ENCODE results near the gene LY6G6D.

The LY6G6D gene

GRCh38 chr6:31715022-31715958, at the start of gene LY6G6D:
LY6G6D (plus strand) TSS chr6:31715348; CDS start chr6:31715356, 8 bp downstream.
- DNase-seq: no peak

- peak; percentile 98 for DNase-seq
These were observed 49.4 kb upstream of the LY6G6D start, which contains the start of gene CSNK2B for GRCh38 chr6:31665501-31666336. CSNK2B (plus strand) TSS chr6:31666080; CDS start chr6:31666832, 752 bp downstream.

GRCh38 chr6:31666337-31666965, 48.7 kb upstream of the LY6G6D start:
- DNase-seq: no peak

- no peak for DNase-seq
These were observed 45.5 kb upstream of the LY6G6D start, which contains the start of gene LY6G5B for GRCh38 chr6:31669676-31670075. LY6G5B (plus strand) TSS chr6:31669976; CDS start chr6:31670951, 975 bp downstream.

- no peak for DNase-seq
These were observed 38.7 kb upstream of the LY6G6D start for GRCh38 chr6:31676322-31676903.

- no peak for DNase-seq
These were observed 38.2 kb upstream of the LY6G6D start for GRCh38 chr6:31676904-31677303.

- no peak for DNase-seq
These were observed 37.2 kb upstream of the LY6G6D start for GRCh38 chr6:31677955-31678354.

- DNase-seq: peak; percentile 81
These were observed 34.7 kb upstream of the LY6G6D start, which contains the start of gene LY6G5C for GRCh38 chr6:31680226-31681134. LY6G5C (minus strand) TSS chr6:31681067; CDS start chr6:31680373, 694 bp downstream.

- DNase-seq: peak; percentile 46
These were observed 33.9 kb upstream of the LY6G6D start for GRCh38 chr6:31681135-31681671.

- no peak for DNase-seq
These were observed 31.6 kb upstream of the LY6G6D start for GRCh38 chr6:31683591-31683990.

GRCh38 chr6:31686483-31686882, 28.7 kb upstream of the LY6G6D start:
- no peak for DNase-seq

GRCh38 chr6:31687321-31687720, 27.8 kb upstream of the LY6G6D start:
- DNase-seq: no peak

- no peak for DNase-seq
These were observed 27.1 kb upstream of the LY6G6D start for GRCh38 chr6:31687860-31688693.

GRCh38 chr6:31689249-31690110, 25.7 kb upstream of the LY6G6D start:
- DNase-seq: no peak

- no peak for DNase-seq
These were observed 24.7 kb upstream of the LY6G6D start for GRCh38 chr6:31690231-31691077.

- DNase-seq: no peak
These were observed 24.1 kb upstream of the LY6G6D start for GRCh38 chr6:31691078-31691463.

- no peak for DNase-seq
These were observed 23.5 kb upstream of the LY6G6D start for GRCh38 chr6:31691564-31692108.

- DNase-seq: no peak
These were observed 22.8 kb upstream of the LY6G6D start for GRCh38 chr6:31692353-31692752.
